Measurements from ENCODE around the gene SLCO2A1.

SLCO2A1 gene

DNA sequence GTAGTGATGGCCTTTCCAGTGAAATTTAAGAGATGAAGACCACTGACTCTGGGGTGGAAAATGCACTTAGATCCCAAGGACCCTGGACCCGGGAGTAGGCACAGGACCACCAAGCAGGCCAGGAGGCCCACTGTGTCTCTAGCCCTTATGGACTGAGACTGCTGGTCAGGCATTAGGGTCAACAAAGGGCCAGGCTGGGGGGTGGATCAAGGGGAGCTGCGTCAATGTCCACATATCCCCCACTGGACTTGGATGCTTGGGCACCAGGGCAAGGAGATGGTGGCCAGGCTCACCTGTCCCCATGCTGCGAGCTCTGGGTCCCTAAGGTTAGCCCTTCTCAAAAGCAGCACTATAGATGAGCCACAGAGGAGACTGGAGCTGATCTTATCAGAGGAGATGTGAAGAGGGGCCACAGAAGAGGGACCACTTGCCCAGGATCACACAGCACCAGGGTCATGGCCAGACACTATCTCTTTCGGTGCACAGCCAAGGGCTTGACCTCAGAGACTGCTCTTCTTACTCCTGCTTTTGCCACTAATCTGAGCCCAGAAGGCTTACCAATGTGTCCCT, 148.8 kb downstream of the SLCO2A1 start:
- DNase-seq: no peak

DNA sequence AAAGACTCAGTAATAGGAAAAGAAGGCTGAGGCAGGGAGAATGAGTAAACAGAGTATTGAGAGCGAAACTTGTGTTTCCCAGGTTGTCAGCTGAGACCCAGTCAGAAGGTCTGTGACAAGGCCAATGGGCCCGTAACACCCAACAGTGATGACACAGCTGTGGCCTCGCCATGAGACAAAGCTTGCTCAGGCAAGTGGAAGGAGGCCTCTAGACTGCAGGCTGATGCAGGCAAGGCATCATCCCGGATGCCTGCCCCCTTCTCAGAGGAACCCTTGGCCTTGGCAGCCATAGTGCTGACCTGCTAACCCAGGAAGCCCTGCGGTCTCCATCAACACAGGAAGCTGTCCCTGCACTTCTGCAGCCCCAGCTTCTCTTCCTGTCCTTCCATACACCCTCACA, 149.4 kb downstream of the SLCO2A1 start:
- no peak for DNase-seq

DNA sequence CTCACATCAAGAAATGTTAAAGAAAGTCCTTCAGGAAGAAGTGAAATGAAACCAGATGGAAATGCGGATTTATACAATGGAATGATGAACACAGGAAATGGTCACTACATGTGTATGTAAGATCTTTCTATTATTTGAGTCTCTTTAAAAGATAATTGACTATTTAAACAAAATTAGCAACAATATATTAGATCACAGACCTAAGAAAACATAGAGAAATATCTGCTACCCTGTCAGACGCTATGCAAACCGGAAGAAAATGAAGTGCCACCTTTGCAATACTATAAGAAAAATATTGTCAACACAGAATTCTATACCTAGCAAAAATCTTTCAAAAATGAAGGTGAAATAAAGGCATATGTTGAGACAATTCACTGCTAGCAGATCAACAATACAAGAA, 151.2 kb downstream of the SLCO2A1 start:
- DNase-seq: no peak

Measured in femur (tissue), 1 donor.